D721Med (cell line): ENCODE results near the gene FIS1.
"Not testable (repeated sequence)": the region's sequence is repeated elsewhere in the genome, so short reads cannot be mapped to it uniquely, and the experiment has no call there.

Source experiments
- DNase-seq: peaks from one replicate; pipeline ENCODE4 v3.0.0; 2011; ENCODE audit warnings: low spot score; ENCODE audit not compliant: insufficient read length
- FAIRE-seq: peaks from 2 replicates; lab custom pipeline; 2011; peaks lifted over from hg19 to GRCh38; lab: Jason Lieb, UNC
- CTCF ChIP-seq: IDR thresholded peaks from 2 replicates; pipeline ENCODE4 v1.5.1; 2012; ENCODE audit warnings: mild to moderate bottlenecking, control low read depth; ENCODE audit not compliant: insufficient read depth; ENCODE audit errors: missing control alignments

Gene FIS1

GRCh38 chr7:101206665-101207042 lies 38.2 kb downstream of the FIS1 start:
- FAIRE-seq (no peak), DNase-seq (no peak)
- no peak for TF ChIP-seq CTCF

GRCh38 chr7:101205901-101206664 lies 38.8 kb downstream of the FIS1 start:
- no peak for TF ChIP-seq CTCF
- no peak for DNase-seq
- no peak for FAIRE-seq

DNA sequence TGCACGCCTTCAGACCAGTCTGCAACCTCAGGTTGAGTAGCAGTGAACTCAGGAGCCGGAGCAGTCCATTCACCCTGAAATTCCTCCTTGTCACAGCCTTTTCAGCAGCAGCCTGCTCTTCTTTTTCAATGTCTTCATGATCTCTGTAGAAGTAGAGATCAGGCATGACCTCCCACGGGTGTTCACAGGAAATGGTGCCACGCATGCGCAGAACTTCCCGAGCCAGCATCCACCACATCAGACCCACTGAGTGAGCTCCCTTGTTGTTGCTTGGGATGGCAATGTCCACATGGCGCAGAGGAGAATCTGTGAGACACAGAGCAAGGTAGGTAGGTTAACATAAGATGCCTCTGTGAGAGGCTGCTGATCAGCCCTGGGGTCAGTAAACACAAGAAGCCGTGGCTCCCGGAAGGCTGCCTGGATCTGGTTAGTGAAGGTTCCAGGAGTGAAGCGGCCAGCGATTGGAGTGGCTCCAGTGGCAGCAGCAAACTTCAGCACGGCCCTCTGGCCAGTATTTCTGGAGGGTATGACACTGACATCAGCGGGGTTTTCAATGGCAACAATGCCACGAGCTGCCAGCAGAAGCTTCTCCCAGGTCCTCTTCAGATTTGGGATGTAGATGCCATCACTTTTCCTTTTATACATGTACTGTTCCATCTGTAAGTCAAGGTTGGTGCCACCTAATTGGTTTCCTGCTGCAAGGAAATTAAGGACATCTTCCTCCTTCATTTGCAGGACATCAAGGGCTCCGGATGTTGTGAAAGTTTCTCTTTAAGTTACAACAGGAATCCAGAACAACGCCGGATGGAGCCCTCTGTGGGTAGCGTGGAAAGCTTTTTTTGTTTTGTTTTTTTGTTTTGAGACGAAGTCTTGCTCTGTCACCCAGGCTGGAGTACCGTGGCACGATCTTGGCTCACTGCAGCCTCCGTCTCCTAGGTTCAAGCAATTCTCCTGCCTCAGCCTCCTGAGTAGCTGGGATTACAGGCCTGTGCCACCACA lies 40.8 kb downstream of the FIS1 start:
- DNase-seq, FAIRE-seq: not testable (repeated sequence)

GRCh38 chr7:101202603-101202918 lies 42.3 kb downstream of the FIS1 start:
- DNase-seq: no peak

GRCh38 chr7:101201695-101202602 lies 42.9 kb downstream of the FIS1 start:
- TF ChIP-seq CTCF: no peak
- FAIRE-seq (no peak), DNase-seq (no peak)

More at GRCh38 chr7:101202603-101202918, 42.3 kb downstream of the FIS1 start:
- FAIRE-seq: no peak
- no peak for TF ChIP-seq CTCF

DNA sequence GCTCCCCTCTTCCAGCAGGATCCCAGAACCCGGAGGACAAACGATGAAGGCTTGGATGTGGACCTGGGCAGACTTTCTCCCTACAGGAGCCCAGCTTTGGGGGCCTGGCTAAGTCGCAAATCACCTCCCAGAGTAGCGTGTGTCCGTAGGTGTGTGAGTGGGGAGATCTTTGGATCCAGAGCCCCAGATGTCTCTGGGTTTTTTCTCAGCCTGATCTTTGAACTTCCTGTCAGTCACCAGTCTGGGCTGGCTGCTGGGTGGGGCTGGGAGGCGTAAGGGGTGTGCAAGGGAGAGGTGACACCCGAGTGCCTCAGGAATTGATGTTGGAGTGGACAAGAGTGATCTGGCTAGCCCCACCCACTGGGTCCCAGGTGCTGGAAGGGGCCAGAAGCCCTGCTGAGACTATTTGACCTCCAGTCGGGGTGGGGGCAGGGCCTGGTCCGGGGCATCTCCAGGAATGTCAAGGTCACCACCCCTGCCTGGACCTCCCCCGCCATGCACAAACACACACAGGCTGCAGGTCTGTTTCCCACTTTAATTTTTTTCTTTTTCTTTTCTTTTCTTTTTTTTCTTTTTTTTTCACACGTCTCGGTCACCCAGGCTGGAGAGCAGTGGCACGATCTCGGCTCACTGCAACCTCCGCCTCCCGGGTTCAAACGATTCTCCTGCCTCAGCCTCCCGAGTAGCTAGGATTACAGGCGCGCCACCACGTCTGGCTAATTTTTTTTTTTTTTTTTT lies 43.9 kb downstream of the FIS1 start, which contains the start of gene MOGAT3:
MOGAT3 (minus strand) TSS at position 175 of the 738 bp plus-strand sequence. CDS start 182 bp downstream, outside the sequence.
- FAIRE-seq: no peak
- no peak for DNase-seq
- TF ChIP-seq CTCF: no peak
